Esophagus muscularis mucosa (tissue), 4 donors: ENCODE measurements around the gene SLC2A1. TPM values are rescaled to one million over a fixed set of nuclear protein-coding genes. Genes with fewer than 3 reads are reported as not detected.

ENCODE experiments used
- DNase-seq: peaks from one replicate; pipeline ENCODE4 v3.0.0-alpha.2; 2017; ENCODE audit errors: extremely low spot score
- H3K27ac ChIP-seq, 4 donors: fragments of 200-600 bp; sonication (generic); replicated peaks in 1 of 4; 1 replicate in 3 of 4; 2 replicates in 1 of 4; pipeline ENCODE4 v1.5.1; 2016 to 2019; ENCODE audit warnings: mild to moderate bottlenecking in 1 of 4
- H3K27me3 ChIP-seq, 4 donors: fragments of 200-600 bp; sonication (generic); one replicate each; pipeline versions ENCODE4 v1.5.1 to v1.6.0; 2016 to 2019
- H3K36me3 ChIP-seq, 4 donors: fragments of 200-600 bp; sonication (generic); one replicate each; pipeline ENCODE4 v1.5.1; 2016 to 2019
- H3K4me1 ChIP-seq, 4 donors: fragments of 200-600 bp; sonication (generic); one replicate each; pipeline ENCODE4 v1.5.1; 2016 to 2019
- H3K4me3 ChIP-seq, 4 donors: fragments of 200-600 bp; sonication (generic); 1 replicate in 2 of 4; 2 replicates in 2 of 4; pipeline ENCODE4 v1.5.1; 2016 to 2019; ENCODE audit warnings: mild to moderate bottlenecking in 4 of 4, moderate library complexity in 1 of 4
- H3K9me3 ChIP-seq, 4 donors: fragments of 200-600 bp; sonication (generic); 1 replicate in 3 of 4; 2 replicates in 1 of 4; pipeline ENCODE4 v1.5.1; 2016 to 2019
- EP300 ChIP-seq: sonication (generic); formaldehyde crosslinking; IDR thresholded peaks from one replicate; pipeline ENCODE4 v1.6.1; 2017; ENCODE audit warnings: antibody characterized with exemption
- POLR2A ChIP-seq: fragments of 450-650 bp; IDR thresholded peaks from one replicate; pipeline ENCODE4 v1.6.1; 2017; ENCODE audit warnings: antibody characterized with exemption, moderate library complexity, mild to moderate bottlenecking, low read depth
- POLR2AphosphoS5 ChIP-seq, 2 donors: sonication (generic); formaldehyde crosslinking; IDR thresholded peaks; one replicate each; pipeline ENCODE4 v1.6.1; 2017; ENCODE audit warnings: antibody characterized with exemption in 2 of 2
- WGBS: methylation state at CpG from one replicate; pipeline ENCODE4 v1.1.5; 2018; 5-methylcytosine and 5-hydroxymethylcytosine counted together
- intact Hi-C: fragments of 100-400 bp; cut with DNase I; formaldehyde crosslinking; loops from one replicate; pipeline ENCODE4 v1.15.1; 2023
- total RNA-seq, 4 donors: library from RNA; depleted of rRNA; stranded (reverse); fragments of >200 nt; gene quantifications; one replicate each; pipeline versions ENCODE4 v1.1.0 to v1.2.1, GENCODE V29; 2016
- TF ChIP-seq, protein P1 (sequence below), 3 experiments: fragments of 200-600 bp in 2 of 3; fragments of 450-650 bp in 1 of 3; sonication (generic) in 2 of 3; IDR thresholded peaks; one replicate each; pipeline ENCODE4 v1.5.1; 2017 to 2019; ENCODE audit warnings: antibody characterized with exemption in 3 of 3, mild to moderate bottlenecking in 2 of 3, moderate library complexity in 1 of 3

SLC2A1 gene
- total RNA-seq, 4 donors from 2014 or later, result 17.4 to 63.6 (median 31.8) TPM

DNA sequence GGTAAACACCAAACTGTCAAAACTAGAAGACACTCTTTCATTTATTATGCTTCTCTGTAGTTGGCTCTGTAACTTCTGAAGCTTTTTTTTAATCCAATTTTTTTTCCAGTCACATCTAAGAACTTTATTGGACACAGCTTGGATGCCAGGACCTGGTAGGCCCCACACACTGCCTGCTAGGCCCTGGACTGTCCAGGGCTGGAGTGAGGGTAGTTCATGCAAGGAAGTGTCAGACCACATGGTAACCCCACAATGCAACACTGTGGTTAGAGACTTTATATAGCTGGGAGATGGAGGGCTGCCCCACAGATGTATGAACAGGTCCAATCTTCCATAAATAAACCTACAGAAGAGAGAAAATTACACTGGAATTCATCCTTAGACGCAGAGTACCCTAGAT is 7.1 kb downstream of the SLC2A1 start:
- intact Hi-C loops, result no loop called here
- TF ChIP-seq POLR2A, result no peak
- TF ChIP-seq, protein P1, sequence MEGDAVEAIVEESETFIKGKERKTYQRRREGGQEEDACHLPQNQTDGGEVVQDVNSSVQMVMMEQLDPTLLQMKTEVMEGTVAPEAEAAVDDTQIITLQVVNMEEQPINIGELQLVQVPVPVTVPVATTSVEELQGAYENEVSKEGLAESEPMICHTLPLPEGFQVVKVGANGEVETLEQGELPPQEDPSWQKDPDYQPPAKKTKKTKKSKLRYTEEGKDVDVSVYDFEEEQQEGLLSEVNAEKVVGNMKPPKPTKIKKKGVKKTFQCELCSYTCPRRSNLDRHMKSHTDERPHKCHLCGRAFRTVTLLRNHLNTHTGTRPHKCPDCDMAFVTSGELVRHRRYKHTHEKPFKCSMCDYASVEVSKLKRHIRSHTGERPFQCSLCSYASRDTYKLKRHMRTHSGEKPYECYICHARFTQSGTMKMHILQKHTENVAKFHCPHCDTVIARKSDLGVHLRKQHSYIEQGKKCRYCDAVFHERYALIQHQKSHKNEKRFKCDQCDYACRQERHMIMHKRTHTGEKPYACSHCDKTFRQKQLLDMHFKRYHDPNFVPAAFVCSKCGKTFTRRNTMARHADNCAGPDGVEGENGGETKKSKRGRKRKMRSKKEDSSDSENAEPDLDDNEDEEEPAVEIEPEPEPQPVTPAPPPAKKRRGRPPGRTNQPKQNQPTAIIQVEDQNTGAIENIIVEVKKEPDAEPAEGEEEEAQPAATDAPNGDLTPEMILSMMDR (IDR thresholded peaks at IDR 0.05), result no peak
- no peak for TF ChIP-seq POLR2AphosphoS5 (IDR thresholded peaks at IDR 0.05)
- TF ChIP-seq EP300, result no peak
- no peaks in the 10 kb centered on the region for H3K9me3 ChIP-seq
- no peaks in the 10 kb centered on the region for H3K27me3 ChIP-seq
- no peak overlapping the region for H3K27ac ChIP-seq
- DNase-seq, result no peak
- H3K36me3 ChIP-seq, result peaks cover 0 to 8% (median 3%) of the 10 kb centered on the region in 4 donors
- H3K4me3 ChIP-seq, result no peak overlapping the region
- peaks cover 27 to 59% (median 40%) of the 10 kb centered on the region in 4 donors for H3K4me1 ChIP-seq
- 100% methylated on average over 1 of the region's 1 CpG for WGBS

DNA sequence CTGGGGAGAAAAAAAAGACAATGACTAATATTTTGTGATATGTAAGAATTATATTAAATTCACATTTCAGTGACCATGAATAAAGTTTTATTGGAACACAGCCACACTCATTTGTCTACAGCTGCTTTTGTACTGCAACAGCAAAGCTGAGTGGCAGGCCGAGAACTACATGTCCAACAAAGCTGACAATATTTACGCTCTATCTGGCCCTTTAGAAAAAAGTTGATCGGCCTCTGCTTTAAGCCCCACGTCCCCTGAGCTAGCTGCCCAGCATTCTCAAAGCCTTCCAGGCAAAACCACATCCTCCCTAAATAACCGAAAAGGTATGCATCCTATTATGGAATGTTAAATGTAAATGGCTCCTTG is 8.6 kb downstream of the SLC2A1 start:
- Histone ChIP-seq H3K27ac (no peak overlapping the region), H3K36me3 (peaks cover 0 to 8% (median 3%) of the 10 kb centered on the region in 4 donors), H3K9me3 (no peaks in the 10 kb centered on the region), H3K27me3 (no peaks in the 10 kb centered on the region), H3K4me3 (no peak overlapping the region), H3K4me1 (peaks cover 31 to 64% (median 52%) of the 10 kb centered on the region in 4 donors)
- no peak for DNase-seq
- intact Hi-C loops, result no loop called here
- 83% methylated on average over 5 of the region's 5 CpGs for WGBS
- TF ChIP-seq, protein P1 (IDR thresholded peaks at IDR 0.05), result no peak
- TF ChIP-seq POLR2A (no peak), EP300 (no peak), POLR2AphosphoS5 (IDR thresholded peaks at IDR 0.05) (no peak)

DNA sequence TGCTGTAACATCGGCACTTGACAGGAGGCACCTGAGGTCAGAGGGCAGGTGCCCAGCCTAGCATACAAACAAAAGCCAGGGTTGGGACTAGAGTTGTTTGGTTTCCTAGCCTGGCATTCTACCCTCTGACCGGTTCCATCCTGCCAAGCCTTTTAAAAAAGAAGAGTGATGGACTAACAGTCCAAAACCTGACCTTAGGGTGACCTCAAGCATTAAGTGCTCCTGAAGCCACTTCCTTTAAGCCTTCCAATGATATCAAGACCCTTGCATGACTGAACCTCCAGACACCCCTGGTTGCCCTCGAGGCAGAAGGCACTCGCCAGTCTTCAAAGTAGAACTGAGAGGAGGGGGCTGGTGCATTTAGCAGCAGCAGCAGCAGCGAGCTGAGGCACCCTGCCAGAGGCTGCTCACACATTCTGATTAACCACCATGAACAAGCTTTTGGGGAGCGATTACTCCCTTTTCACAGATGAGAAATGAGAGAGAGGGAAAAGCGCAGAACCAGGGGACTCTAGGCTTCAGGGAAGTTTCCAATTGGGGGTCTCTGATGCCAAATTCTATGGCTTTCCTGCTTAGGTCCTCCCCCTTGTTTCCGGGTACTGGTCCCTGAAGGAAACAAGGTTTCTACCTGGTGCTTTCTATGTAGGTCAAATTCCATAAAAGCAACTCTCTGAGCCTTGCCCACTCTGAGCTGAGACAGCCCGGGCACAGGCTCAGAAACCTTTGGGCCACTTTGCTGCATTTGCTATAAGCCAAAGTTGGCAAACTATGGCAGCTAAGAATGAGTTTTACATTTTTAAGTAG is 9.2 kb downstream of the SLC2A1 start:
- Histone ChIP-seq H3K9me3 (no peaks in the 10 kb centered on the region), H3K27me3 (no peaks in the 10 kb centered on the region), H3K36me3 (peaks cover 0 to 8% (median 3%) of the 10 kb centered on the region in 4 donors), H3K27ac (no peak overlapping the region), H3K4me1 (peaks cover 37 to 65% (median 58%) of the 10 kb centered on the region in 4 donors), H3K4me3 (no peak overlapping the region)
- TF ChIP-seq, protein P1 (IDR thresholded peaks at IDR 0.05), result no peak
- TF ChIP-seq POLR2AphosphoS5 (IDR thresholded peaks at IDR 0.05), result no peak
- TF ChIP-seq POLR2A, result no peak
- TF ChIP-seq EP300, result no peak
- intact Hi-C loops, result no loop called here
- no peak for DNase-seq
- WGBS, result 64% methylated on average over 8 of the region's 9 CpGs

DNA sequence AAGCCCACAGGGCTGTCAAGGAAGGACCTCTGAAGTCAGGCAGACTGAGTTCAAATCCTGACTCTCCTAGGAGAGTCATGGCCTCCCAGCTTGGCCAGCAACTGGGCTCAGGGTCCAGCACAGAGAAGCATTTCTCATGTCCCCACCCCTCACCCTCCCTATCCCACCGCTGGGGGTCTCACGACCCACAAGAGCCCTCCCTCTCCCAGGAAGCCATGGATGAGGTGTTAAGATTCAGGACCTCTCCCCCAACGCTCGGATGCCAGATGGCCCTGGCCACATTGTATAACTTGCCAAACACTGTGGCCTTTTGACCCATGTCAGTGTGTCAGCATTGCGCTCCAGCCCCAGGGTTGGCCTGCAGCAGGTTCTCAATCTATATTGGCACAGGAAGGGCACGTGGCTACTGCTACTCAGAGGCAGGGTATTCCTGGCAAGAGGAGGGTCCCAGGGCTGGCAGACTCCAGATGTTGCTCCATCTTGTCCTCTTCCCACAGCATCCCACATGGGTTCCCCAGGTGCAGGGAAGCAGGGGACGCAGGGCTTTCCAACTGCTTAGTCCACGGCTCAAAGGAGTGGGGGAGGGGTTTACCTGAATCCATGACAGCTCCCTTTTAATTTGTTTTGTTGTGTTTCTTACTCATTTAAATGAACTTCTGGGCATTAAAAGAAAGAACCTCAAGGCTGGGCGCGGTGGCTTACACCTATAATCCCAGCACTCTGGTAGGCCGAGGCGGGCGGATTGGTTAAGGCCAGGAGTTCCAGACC is 10.5 kb downstream of the SLC2A1 start:
- TF ChIP-seq POLR2AphosphoS5 (IDR thresholded peaks at IDR 0.05) (no peak), POLR2A (no peak), EP300 (no peak)
- TF ChIP-seq, protein P1 (IDR thresholded peaks at IDR 0.05), result no peak
- no peak for DNase-seq
- no peak overlapping the region for H3K4me3 ChIP-seq
- peaks cover 0 to 9% (median under 1%) of the 10 kb centered on the region in 4 donors for H3K36me3 ChIP-seq
- no peaks in the 10 kb centered on the region for H3K9me3 ChIP-seq
- WGBS, result 85% methylated on average over 11 of the region's 13 CpGs
- peak overlapping the region in 2 of 4 donors; percentile 9 to 70 for H3K27ac ChIP-seq
- peaks cover 50 to 73% (median 69%) of the 10 kb centered on the region in 4 donors for H3K4me1 ChIP-seq
- intact Hi-C loops, result no loop called here
- H3K27me3 ChIP-seq, result no peaks in the 10 kb centered on the region
